ENCODE results near the gene TRIM14.

Gene TRIM14

DNA sequence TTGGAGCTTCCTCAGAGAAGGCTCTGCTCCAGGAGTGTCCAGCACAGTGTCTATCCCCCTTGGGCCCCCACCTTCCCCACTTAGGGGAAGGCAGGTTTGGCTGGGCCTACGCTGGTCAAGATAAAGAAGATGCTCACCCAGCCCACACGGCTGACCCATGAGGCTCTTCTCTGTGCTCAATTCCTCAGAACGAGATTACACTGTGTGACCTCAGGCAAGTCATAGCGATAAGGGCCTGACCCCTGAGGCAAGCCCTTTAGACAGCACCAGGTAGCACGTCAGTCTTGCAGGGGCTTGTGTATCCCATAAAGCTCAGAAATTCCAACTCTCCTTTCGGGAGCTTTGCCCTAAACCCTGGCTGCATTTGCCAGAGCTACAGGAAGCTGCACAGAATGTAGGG is 40.8 kb upstream of the TRIM14 start:
- ChIA-PET POLR2A (interaction anchor here (0.6 kb wide), 2 partner anchors 37 to 92 kb away, joined by 3 to 5 read pairs; no protein-coding TSS in a partner anchor), CTCF (interaction anchor here (1.0 to 2.2 kb wide), 5 partner anchors 8 to 86 kb away, joined by 3 to 9 read pairs (median 4); no protein-coding TSS in a partner anchor)
- no peak for DNase-seq (ENCODE audit: extremely low spot score)
- TF ChIP-seq, protein P1, sequence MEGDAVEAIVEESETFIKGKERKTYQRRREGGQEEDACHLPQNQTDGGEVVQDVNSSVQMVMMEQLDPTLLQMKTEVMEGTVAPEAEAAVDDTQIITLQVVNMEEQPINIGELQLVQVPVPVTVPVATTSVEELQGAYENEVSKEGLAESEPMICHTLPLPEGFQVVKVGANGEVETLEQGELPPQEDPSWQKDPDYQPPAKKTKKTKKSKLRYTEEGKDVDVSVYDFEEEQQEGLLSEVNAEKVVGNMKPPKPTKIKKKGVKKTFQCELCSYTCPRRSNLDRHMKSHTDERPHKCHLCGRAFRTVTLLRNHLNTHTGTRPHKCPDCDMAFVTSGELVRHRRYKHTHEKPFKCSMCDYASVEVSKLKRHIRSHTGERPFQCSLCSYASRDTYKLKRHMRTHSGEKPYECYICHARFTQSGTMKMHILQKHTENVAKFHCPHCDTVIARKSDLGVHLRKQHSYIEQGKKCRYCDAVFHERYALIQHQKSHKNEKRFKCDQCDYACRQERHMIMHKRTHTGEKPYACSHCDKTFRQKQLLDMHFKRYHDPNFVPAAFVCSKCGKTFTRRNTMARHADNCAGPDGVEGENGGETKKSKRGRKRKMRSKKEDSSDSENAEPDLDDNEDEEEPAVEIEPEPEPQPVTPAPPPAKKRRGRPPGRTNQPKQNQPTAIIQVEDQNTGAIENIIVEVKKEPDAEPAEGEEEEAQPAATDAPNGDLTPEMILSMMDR (IDR thresholded peaks at IDR 0.05; ENCODE audit: control extremely low read depth, extremely low read depth, low read depth, missing control alignments) = no peak

DNA sequence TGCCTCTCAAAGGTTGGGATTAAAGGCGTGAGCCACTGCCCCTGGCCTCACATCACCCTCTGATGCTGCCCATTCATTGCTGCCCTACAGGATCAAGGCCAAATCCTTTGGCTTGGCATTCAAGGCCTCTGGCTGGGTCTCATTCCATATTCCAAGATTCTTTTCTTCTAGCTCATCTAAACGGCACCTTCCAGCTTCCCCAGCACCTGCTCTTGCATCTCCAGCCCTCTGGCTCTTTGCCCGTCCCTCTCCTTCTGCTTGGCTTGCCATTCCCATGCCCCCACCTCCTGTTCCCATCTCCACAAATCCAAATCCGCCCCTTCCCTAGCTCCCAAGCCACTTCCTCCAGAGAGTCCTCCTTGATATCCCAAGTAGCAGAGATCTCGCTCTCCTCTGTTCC is 40.3 kb upstream of the TRIM14 start:
- no peak for DNase-seq (ENCODE audit: extremely low spot score)
- POLR2A ChIA-PET = interaction anchor here (0.6 kb wide), 1 partner anchor 37 kb away, joined by 5 read pairs; no protein-coding TSS in a partner anchor
- CTCF ChIA-PET = interaction anchor here (1.0 to 2.2 kb wide), 5 partner anchors 9 to 85 kb away, joined by 3 to 9 read pairs (median 4); no protein-coding TSS in a partner anchor
- TF ChIP-seq, protein P1 (IDR thresholded peaks at IDR 0.05; ENCODE audit: control extremely low read depth, extremely low read depth, low read depth, missing control alignments) = no peak

DNA sequence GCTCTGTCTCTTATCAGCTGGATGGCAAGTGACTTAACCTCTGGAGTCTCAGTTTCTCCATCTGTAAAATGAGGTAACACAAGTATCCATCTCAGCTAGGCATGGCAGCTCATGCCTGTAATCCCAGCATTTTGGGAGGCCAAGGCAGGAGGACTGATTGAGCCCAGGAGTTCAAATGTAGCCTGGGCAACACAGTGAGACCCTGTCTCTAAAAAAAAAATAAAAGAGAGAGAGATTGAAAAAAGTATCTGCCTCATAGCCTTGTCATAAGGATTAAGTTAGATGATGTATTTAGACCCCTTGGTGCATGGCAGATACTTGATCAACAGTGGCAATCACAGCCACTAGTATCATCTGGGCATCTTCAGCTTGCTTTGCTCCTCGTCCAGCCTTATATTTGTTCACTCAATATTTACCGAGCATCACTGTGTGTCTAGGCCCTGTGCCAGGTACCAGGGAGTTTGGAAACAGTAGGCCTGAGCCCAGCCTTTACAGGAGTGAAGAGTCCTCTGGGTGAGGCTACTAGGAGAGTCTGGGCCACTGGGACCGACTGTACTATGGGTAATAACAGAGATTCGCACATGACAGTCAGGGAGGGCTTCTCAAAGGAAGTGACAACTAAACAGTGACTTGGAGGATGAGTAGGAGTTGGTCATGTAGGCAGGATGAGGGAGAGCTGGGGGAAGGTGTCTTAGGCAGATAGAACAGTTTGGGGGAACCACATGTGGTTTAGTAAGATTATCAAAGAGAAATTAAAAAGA is 39.2 kb upstream of the TRIM14 start:
- ChIA-PET CTCF (interaction anchor here (1.1 to 2.2 kb wide), 2 partner anchors 13 to 20 kb away, joined by 3 to 9 read pairs; no protein-coding TSS in a partner anchor), POLR2A (interaction anchor here (0.6 kb wide), 1 partner anchor 102 kb away, joined by 5 read pairs; the partner anchor contains the start of gene NANS)
- TF ChIP-seq, protein P1 (IDR thresholded peaks at IDR 0.05; ENCODE audit: control extremely low read depth, extremely low read depth, low read depth, missing control alignments) = no peak
- no peak for DNase-seq (ENCODE audit: extremely low spot score)

DNA sequence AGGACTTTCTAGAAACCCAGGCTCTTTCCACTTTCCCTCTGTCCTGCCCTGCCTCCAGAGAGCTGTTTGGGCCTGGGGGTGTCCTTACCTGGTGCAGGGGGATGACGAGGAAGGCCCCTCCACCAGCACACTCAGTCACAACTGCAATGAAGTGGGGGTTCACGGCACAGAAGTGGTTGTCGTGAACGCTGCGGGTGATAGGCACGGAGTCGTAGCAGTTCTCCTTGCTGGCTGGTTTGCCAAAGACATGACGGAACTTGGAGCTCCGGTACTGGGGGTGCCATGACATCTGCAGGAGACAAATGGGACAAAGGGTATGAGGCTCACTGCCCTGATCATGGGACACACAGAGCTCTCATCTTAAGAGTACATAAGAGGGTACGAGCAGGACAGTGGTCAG is 38.4 kb upstream of the TRIM14 start:
- ChIA-PET CTCF (interaction anchor here (0.9 to 1.1 kb wide), 2 partner anchors 11 to 21 kb away, joined by 3 read pairs; no protein-coding TSS in a partner anchor), POLR2A (interaction anchor here (0.6 kb wide), 1 partner anchor 101 kb away, joined by 5 read pairs; the partner anchor contains the start of gene NANS)
- TF ChIP-seq, protein P1 (IDR thresholded peaks at IDR 0.05; ENCODE audit: control extremely low read depth, extremely low read depth, low read depth, missing control alignments) = no peak

DNA sequence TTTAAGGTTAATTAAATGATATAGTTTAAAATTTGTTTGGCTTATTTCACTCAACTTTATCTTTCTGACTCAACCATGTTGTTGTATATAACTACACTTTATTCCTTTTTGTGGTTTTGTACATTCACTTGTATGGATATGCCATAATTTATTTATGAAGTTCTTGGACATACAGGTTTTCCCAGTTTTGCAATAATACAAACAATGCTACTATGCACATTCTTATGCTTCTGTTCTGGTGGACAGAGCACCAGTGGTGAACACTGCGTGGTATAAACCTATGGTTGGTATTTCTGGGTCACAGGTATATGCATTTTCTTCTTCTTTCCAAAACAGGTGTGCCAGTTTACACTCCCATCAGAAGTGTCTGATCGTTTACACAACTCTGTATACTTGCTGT is 35.7 kb upstream of the TRIM14 start:
- ChIA-PET CTCF (no interaction called here), POLR2A (no interaction called here)
- no peak for DNase-seq (ENCODE audit: extremely low spot score)

More for the DNA sequence above, 38.4 kb upstream of the TRIM14 start:
- no peak for DNase-seq (ENCODE audit: extremely low spot score)

DNA sequence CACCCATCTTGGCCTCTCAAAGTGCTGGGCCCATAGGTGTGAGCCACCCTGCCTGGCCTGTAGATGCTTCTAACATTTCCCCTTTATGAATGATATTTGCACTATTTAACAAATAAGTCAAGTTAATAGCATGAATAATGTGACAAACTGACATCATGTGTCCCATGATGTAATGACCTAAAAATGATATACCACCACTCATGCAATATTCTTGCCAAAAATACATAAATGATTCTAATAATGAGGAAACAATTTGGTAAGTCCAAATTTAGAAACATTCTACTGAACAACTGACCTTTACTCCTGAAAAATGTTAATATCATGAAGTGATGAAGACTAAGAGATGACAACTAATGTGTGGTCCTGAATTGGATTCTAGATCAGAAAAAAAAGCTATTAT is 33.5 kb upstream of the TRIM14 start:
- POLR2A ChIA-PET = no interaction called here
- TF ChIP-seq, protein P1 (IDR thresholded peaks at IDR 0.05; ENCODE audit: control extremely low read depth, extremely low read depth, low read depth, missing control alignments) = no peak
- DNase-seq (ENCODE audit: extremely low spot score) = no peak
- CTCF ChIA-PET = interaction anchor here (1.2 kb wide), 1 partner anchor 53 kb away, joined by 3 read pairs; no protein-coding TSS in a partner anchor

More for the DNA sequence above, 35.7 kb upstream of the TRIM14 start:
- TF ChIP-seq, protein P1 (IDR thresholded peaks at IDR 0.05; ENCODE audit: control extremely low read depth, extremely low read depth, low read depth, missing control alignments) = no peak
